Pons (tissue), 1 donor: Measurements from ENCODE around the gene OAS1.

ENCODE experiments used
- DNase-seq: peaks from one replicate; pipeline ENCODE4 v3.0.0-alpha.2; 2016; ENCODE audit warnings: low spot score

OAS1 gene

GRCh38 chr12:112967306-112967705 is 60.5 kb downstream of the OAS1 start:
- no peak for DNase-seq

- DNase-seq, result no peak
Observed at GRCh38 chr12:112967858-112968257, 61.1 kb downstream of the OAS1 start.
